GM12892 (cell line): ENCODE data around the gene SYCP3.

Source experiments
- POLR2A ChIP-seq: IDR thresholded peaks from 2 replicates; pipeline ENCODE4 v1.6.1; 2011; ENCODE audit warnings: low read depth, low read length, control low read depth
- POLR2AphosphoS5 ChIP-seq: IDR thresholded peaks from 2 replicates; pipeline ENCODE4 v1.6.1; 2011; ENCODE audit warnings: low read depth, low read length, control low read depth
- TAF1 ChIP-seq: IDR thresholded peaks from 2 replicates; pipeline ENCODE4 v1.6.1; 2011; ENCODE audit warnings: low read depth, mild to moderate bottlenecking, control low read depth, low read length, borderline replicate concordance

GRCh38 chr12:101749657-101750056, 10.4 kb upstream of the SYCP3 start:
- TF ChIP-seq POLR2A (no peak), POLR2AphosphoS5 (no peak), TAF1 (no peak)
